Parathyroid adenoma (tissue), 2 donors: ENCODE measurements around the gene LACRT.

Source experiments
- H2AFZ ChIP-seq: fragments of 300-600 bp; sonication (generic); one replicate; pipeline ENCODE4 v1.7.0; 2017; ENCODE audit warnings: antibody characterized with exemption, mild to moderate bottlenecking
- H3K27ac ChIP-seq: fragments of 300-600 bp; sonication (generic); one replicate; pipeline ENCODE4 v1.7.0; 2017
- H3K27me3 ChIP-seq: fragments of 300-600 bp; sonication (generic); one replicate; pipeline ENCODE4 v1.7.0; 2017; ENCODE audit warnings: low read length; ENCODE audit not compliant: control insufficient read depth, insufficient read depth
- H3K36me3 ChIP-seq: fragments of 300-600 bp; sonication (generic); one replicate; pipeline ENCODE4 v1.7.0; 2017; ENCODE audit warnings: low read length; ENCODE audit not compliant: control insufficient read depth, insufficient read depth
- H3K4me1 ChIP-seq: fragments of 300-600 bp; sonication (generic); one replicate; pipeline ENCODE4 v1.7.0; 2017; ENCODE audit warnings: control low read depth
- H3K4me2 ChIP-seq: fragments of 300-600 bp; sonication (generic); one replicate; pipeline ENCODE4 v1.7.0; 2017; ENCODE audit warnings: low read length
- H3K4me3 ChIP-seq: fragments of 300-600 bp; sonication (generic); one replicate; pipeline ENCODE4 v1.7.0; 2017; ENCODE audit warnings: low read depth, low read length
- H3K79me2 ChIP-seq: fragments of 300-600 bp; sonication (generic); one replicate; pipeline ENCODE4 v1.7.0; 2017; ENCODE audit warnings: control low read depth
- H3K9ac ChIP-seq: fragments of 300-600 bp; sonication (generic); one replicate; pipeline ENCODE4 v1.7.0; 2017; ENCODE audit warnings: mild to moderate bottlenecking
- H3K9me3 ChIP-seq: fragments of 300-600 bp; sonication (generic); one replicate; pipeline ENCODE4 v1.7.0; 2017; ENCODE audit warnings: low read length; ENCODE audit not compliant: control insufficient read depth
- TF ChIP-seq, protein P1 (sequence below): fragments of 300-600 bp; sonication (generic); IDR thresholded peaks from one replicate; pipeline ENCODE4 v1.7.0; 2017; ENCODE audit warnings: antibody characterized with exemption, mild to moderate bottlenecking
- donor health status: primary hyperparathyroidism.

Gene LACRT

DNA sequence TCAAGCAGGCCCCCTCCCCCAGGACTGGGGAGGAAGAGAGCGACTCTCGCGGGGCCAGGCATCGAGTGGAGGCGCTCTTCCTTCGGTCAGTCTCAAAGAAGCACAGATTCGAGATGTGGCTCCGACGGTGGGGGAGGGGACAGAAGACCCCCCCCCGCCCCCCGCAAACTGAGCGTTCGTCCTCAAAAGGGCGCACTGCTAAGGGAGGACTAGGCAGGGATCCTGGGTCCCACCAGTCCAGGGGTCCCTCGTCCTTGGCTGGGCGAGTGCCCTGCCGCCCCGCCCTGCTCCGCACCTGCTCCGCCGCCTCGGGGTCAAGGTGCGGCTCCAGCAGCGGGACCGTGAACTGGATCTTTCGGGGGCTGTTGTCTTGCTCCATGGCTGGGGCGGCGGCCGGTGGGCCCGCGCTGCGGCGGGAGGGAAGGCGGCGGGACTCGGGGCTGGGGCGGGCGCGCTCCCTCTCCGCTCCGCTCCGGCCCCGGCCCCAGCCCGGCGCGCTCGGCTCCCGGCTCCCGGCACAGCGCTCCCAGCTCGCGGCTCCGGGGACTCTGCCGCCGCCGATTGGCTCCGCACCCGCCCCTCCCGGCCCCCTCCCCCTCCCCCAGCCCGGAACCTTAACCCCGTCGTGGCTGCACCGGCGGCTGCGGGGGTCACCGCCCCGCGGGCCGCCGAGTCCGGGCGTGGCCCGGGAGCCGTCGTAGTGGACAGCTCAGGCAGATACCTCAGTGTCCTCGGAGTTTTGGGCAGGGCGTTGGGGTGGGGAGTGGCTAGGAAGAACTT, 46.4 kb downstream of the LACRT start, which contains the start of gene PPP1R1A:
Gene PPP1R1A, minus strand, starts transcription at position 550 of the 780 bp plus-strand sequence. Its CDS starts 171 bp downstream, at position 379.
- peak within 1 kb of the TSS; percentile 53 for H3K4me3 ChIP-seq

DNA sequence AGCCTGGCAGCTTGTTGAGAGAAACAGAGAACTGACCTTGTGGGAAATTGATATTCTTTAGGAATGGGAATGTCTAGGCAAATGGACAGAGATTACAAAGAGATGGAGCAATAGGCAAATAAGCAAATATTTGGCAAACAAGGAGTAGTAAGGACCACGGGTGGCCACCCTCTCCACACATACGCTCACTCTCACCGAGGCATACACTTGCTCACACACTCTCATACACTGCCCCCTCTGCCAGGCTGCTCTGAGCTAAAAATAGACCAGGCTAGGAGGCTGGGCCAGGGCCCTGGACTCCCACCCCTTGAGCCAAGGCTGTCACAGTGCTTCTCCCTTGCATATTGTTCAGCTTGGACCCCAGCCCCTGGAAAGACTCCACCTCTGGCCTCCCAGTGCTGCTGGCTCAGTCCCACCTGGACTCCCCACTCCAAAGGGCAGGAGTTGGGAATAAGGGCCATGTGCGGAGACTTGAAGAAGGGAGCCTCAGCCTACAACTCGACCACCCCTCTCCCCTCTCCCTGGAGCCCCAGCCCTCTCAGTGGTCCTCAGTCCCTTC, 47.3 kb downstream of the LACRT start:
- peaks cover 48% of the 10 kb centered on the region for H3K4me1 ChIP-seq
- TF ChIP-seq, protein P1, sequence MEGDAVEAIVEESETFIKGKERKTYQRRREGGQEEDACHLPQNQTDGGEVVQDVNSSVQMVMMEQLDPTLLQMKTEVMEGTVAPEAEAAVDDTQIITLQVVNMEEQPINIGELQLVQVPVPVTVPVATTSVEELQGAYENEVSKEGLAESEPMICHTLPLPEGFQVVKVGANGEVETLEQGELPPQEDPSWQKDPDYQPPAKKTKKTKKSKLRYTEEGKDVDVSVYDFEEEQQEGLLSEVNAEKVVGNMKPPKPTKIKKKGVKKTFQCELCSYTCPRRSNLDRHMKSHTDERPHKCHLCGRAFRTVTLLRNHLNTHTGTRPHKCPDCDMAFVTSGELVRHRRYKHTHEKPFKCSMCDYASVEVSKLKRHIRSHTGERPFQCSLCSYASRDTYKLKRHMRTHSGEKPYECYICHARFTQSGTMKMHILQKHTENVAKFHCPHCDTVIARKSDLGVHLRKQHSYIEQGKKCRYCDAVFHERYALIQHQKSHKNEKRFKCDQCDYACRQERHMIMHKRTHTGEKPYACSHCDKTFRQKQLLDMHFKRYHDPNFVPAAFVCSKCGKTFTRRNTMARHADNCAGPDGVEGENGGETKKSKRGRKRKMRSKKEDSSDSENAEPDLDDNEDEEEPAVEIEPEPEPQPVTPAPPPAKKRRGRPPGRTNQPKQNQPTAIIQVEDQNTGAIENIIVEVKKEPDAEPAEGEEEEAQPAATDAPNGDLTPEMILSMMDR: no peak
- peak overlapping the region; percentile 77 for H2AFZ ChIP-seq
- no peak overlapping the region for H3K4me3 ChIP-seq
- no peak overlapping the region for H3K9ac ChIP-seq
- no peaks in the 10 kb centered on the region for H3K79me2 ChIP-seq
- H3K27me3 ChIP-seq: no peaks in the 10 kb centered on the region
- H3K36me3 ChIP-seq: no peaks in the 10 kb centered on the region
- peak overlapping the region; percentile 81 for H3K4me2 ChIP-seq
- no peaks in the 10 kb centered on the region for H3K9me3 ChIP-seq
- H3K27ac ChIP-seq: no peak overlapping the region

More for the DNA sequence above, 46.4 kb downstream of the LACRT start, which contains the start of gene PPP1R1A:
- H3K9me3 ChIP-seq: no peaks in the 10 kb centered on the region
- H3K27ac ChIP-seq: no peak within 1 kb of the TSS
- no peaks in the 10 kb centered on the region for H3K36me3 ChIP-seq
- peak within 1 kb of the TSS; percentile 81 for H3K4me2 ChIP-seq
- H3K79me2 ChIP-seq: no peaks in the 10 kb centered on the region
- TF ChIP-seq, protein P1: no peak
- peak within 1 kb of the TSS; percentile 77 for H2AFZ ChIP-seq
- no peaks in the 10 kb centered on the region for H3K27me3 ChIP-seq
- H3K4me1 ChIP-seq: peaks cover 50% of the 10 kb centered on the region
- no peak within 1 kb of the TSS for H3K9ac ChIP-seq

DNA sequence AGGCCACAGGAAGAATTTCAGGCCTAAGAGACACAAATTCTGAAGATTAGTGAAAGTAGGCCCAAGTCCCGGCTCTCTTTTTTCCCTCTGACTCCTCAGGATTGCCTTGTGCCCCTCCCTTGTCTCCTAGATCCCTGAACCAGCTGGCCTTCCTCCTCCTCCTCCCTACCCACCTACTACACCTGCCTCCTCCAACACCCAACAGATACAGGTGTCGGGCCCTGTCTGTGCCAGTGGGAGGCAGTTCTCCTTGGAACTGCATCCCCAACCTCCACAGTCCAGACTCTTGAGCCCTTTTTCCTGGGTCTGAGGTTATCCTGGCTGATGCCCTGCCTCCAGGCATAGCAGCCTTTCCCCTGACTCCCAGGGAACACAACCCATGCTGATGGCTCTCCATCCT, 48.1 kb downstream of the LACRT start:
- Histone ChIP-seq H3K4me3 (no peak overlapping the region), H3K36me3 (no peaks in the 10 kb centered on the region), H3K27me3 (no peaks in the 10 kb centered on the region), H3K4me2 (no peak overlapping the region), H3K27ac (no peak overlapping the region), H3K9ac (no peak overlapping the region), H3K79me2 (no peaks in the 10 kb centered on the region), H3K4me1 (peaks cover 40% of the 10 kb centered on the region), H2AFZ (no peak overlapping the region), H3K9me3 (no peaks in the 10 kb centered on the region)
- TF ChIP-seq, protein P1: no peak

DNA sequence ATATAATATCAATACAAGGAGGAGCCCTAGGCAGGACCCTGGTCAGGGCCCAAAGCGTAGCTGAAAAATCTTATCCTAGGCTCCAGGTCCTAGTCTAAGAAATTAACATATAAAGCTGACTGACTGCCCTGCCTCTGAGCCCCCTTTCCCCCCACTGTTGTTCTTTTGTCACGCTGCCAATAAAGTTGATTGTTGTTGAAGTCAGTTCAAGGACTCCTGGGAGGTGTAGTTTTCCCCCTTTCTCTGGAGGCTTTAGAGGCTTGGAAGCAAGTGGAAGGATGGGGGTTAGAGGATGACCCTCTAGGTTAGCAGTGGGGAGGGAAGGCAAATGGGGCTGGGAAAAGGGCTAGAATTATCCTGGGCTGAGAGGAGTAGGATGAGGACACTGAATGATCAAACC, 49.5 kb downstream of the LACRT start:
- no peak overlapping the region for H3K9ac ChIP-seq
- no peak overlapping the region for H2AFZ ChIP-seq
- H3K4me2 ChIP-seq: no peak overlapping the region
- TF ChIP-seq, protein P1: no peak
- H3K4me1 ChIP-seq: peaks cover 26% of the 10 kb centered on the region
- no peaks in the 10 kb centered on the region for H3K27me3 ChIP-seq
- H3K9me3 ChIP-seq: no peaks in the 10 kb centered on the region
- H3K27ac ChIP-seq: no peak overlapping the region
- no peaks in the 10 kb centered on the region for H3K79me2 ChIP-seq
- H3K36me3 ChIP-seq: no peaks in the 10 kb centered on the region
- H3K4me3 ChIP-seq: no peak overlapping the region
